ENCODE measurements around the gene ETV5.

ETV5 gene

GRCh38 chr3:186117521-186118134, 8.7 kb upstream of the ETV5 start:
- no peak overlapping the region for H3K4me3 ChIP-seq (ENCODE audit: control insufficient read depth, low read depth, low read length)
- no peak for DNase-seq (ENCODE audit: low read depth)
- TF ChIP-seq CTCF (IDR thresholded peaks at IDR 0.05; ENCODE audit: control insufficient read depth, insufficient read depth, low read depth, low read length, missing control alignments) = no peak

- TF ChIP-seq CTCF (IDR thresholded peaks at IDR 0.05; ENCODE audit: control insufficient read depth, insufficient read depth, low read depth, low read length, missing control alignments) = no peak
- no peak overlapping the region for H3K4me3 ChIP-seq (ENCODE audit: control insufficient read depth, low read depth, low read length)
- no peak for DNase-seq (ENCODE audit: low read depth)
These were observed 6.5 kb upstream of the ETV5 start for GRCh38 chr3:186115239-186115996.

- no peak for TF ChIP-seq CTCF (IDR thresholded peaks at IDR 0.05; ENCODE audit: control insufficient read depth, insufficient read depth, low read depth, low read length, missing control alignments)
- DNase-seq (ENCODE audit: low read depth) = no peak
- no peak overlapping the region for H3K4me3 ChIP-seq (ENCODE audit: control insufficient read depth, low read depth, low read length)
These were observed 2.4 kb upstream of the ETV5 start for GRCh38 chr3:186110975-186111974.

- H3K4me3 ChIP-seq (ENCODE audit: control insufficient read depth, low read depth, low read length) = peak overlapping the region; percentile 53
- DNase-seq (ENCODE audit: low read depth) = no peak
- no peak for TF ChIP-seq CTCF (IDR thresholded peaks at IDR 0.05; ENCODE audit: control insufficient read depth, insufficient read depth, low read depth, low read length, missing control alignments)
These were observed 1.3 kb upstream of the ETV5 start for GRCh38 chr3:186109897-186110803.

GRCh38 chr3:186108106-186108940, 566 bp downstream of the ETV5 start:
- no peak for DNase-seq (ENCODE audit: low read depth)
- TF ChIP-seq CTCF (IDR thresholded peaks at IDR 0.05; ENCODE audit: control insufficient read depth, insufficient read depth, low read depth, low read length, missing control alignments) = no peak
- peak overlapping the region; percentile 72 for H3K4me3 ChIP-seq (ENCODE audit: control insufficient read depth, low read depth, low read length)

All from AG09309 (cell line).